ENCODE measurements around the gene SRSF1. TPM values are rescaled to one million over a fixed set of nuclear protein-coding genes. Genes with fewer than 3 reads are reported as not detected.

The SRSF1 gene
- total and polyA plus RNA-seq, 8 donors = 137 to 393 (median 340) TPM

DNA sequence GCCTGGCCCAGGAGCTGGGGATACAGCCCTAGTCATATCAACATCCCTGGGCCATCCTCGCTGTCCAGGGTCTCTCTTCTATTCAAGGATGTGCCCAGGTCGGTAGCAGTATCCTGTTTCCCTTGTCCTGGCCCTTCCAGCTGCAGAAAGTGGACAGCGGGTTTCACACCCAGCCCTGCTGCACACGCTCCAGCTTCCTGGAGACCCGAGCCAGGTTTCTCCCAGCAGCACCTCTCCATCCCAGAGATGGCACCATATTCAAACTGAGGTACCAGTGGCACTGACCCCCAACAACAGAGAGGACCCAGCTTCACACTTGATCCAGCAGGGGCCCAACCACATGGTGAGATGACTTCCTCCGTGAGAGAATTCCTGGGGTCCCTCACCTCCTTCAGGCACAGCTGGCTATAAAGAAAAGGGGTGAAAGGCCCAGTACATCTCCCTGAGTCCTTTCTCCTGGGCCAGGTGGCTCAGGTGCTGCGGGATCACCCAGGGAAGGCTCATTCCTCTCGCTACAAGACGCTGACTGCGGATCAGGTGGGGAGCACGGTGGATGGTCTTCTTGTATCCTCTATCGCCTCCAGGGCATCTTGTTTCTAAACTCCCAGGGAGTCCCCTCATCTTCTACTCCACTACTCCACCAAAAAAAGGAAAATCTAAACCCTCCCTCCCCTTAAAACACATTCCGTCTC lies 53.2 kb downstream of the SRSF1 start:
- ATAC-seq (no peak), DNase-seq (peak in 1 of 4 donors; percentile 34)
- H3K27ac ChIP-seq = peak overlapping the region; percentile 90 to 91
- H3K4me1 ChIP-seq = peaks cover 44 to 70% of the 10 kb centered on the region in 2 donors
- H3K27me3 ChIP-seq = peaks cover 0 to 26% of the 10 kb centered on the region in 2 donors
- no peak for TF ChIP-seq CTCF (IDR thresholded peaks at IDR 0.05)
- peak overlapping the region; percentile 50 to 69 for H3K4me3 ChIP-seq
- no peaks in the 10 kb centered on the region for H3K36me3 ChIP-seq
- intact Hi-C loops (cut with DNase I) = no loop called here
- H3K9me3 ChIP-seq = no peaks in the 10 kb centered on the region

Other genes with a start within 250 kb of the SRSF1 start
- 10 to 100 TPM; 39.2 to 39.8 TPM for gene MRPS23, start 157.2 kb downstream of the SRSF1 start, total RNA-seq
- gene MRPS23, start 157.2 kb downstream of the SRSF1 start, polyA plus RNA-seq (ENCODE audit: insufficient read length in 6 of 6) = 10 to 100 TPM; 39.7 to 46.1 (median 44.2) TPM
- 10 to 100 TPM; 44.1 to 47.3 TPM for gene CUEDC1, start 51.8 kb downstream of the SRSF1 start, total RNA-seq
- 10 to 100 TPM; 38.2 to 47.7 (median 41.1) TPM for gene CUEDC1, start 51.8 kb downstream of the SRSF1 start, polyA plus RNA-seq (ENCODE audit: insufficient read length in 6 of 6)
- 10 to 100 TPM; 62.7 to 62.9 TPM for gene VEZF1, start 19.0 kb downstream of the SRSF1 start, total RNA-seq
- gene VEZF1, start 19.0 kb downstream of the SRSF1 start, polyA plus RNA-seq (ENCODE audit: insufficient read length in 6 of 6) = 100 to 1,000 TPM in 3 of 6 donors, 10 to 100 TPM in 3; 90.7 to 106 (median 100) TPM
- gene DYNLL2, start 76.2 kb upstream of the SRSF1 start, total RNA-seq = 10 to 100 TPM; 36.3 to 38.2 TPM
- 10 to 100 TPM; 52.8 to 70.8 (median 61.4) TPM for gene DYNLL2, start 76.2 kb upstream of the SRSF1 start, polyA plus RNA-seq (ENCODE audit: insufficient read length in 6 of 6)
- not detected for gene OR4D1, start 141.1 kb upstream of the SRSF1 start, total RNA-seq
- gene OR4D1, start 141.1 kb upstream of the SRSF1 start, polyA plus RNA-seq (ENCODE audit: insufficient read length in 6 of 6) = under 1 TPM in 3 of 6 donors, not detected in 3; 0.03 to 0.06 (median 0.04) TPM
- gene OR4D2, start 159.7 kb upstream of the SRSF1 start, total RNA-seq = not detected
- not detected for gene OR4D2, start 159.7 kb upstream of the SRSF1 start, polyA plus RNA-seq (ENCODE audit: insufficient read length in 6 of 6)
- not detected for gene EPX, start 185.5 kb upstream of the SRSF1 start, total RNA-seq
- 1 to 10 TPM in 2 of 6 donors, under 1 TPM in 4; 0.63 to 1.2 (median 0.90) TPM for gene EPX, start 185.5 kb upstream of the SRSF1 start, polyA plus RNA-seq (ENCODE audit: insufficient read length in 6 of 6)
- 10 to 100 TPM; 16.4 to 19.4 TPM for gene MKS1, start 212.0 kb upstream of the SRSF1 start, total RNA-seq
- 10 to 100 TPM; 35.5 to 46.8 (median 38.9) TPM for gene MKS1, start 212.0 kb upstream of the SRSF1 start, polyA plus RNA-seq (ENCODE audit: insufficient read length in 6 of 6)
- under 1 TPM in 1 of 2 donors, not detected in 1; 0.24 TPM for gene LPO, start 231.3 kb upstream of the SRSF1 start, total RNA-seq
- gene LPO, start 231.3 kb upstream of the SRSF1 start, polyA plus RNA-seq (ENCODE audit: insufficient read length in 6 of 6) = under 1 TPM; 0.10 to 0.21 (median 0.14) TPM